RWPE2 (cell line): ENCODE measurements around the gene CARD9.

Experiments
- ATAC-seq: fragments of 200-7000 bp; cut with Tn5 transposase; 3 replicates; pipeline ENCODE4 v1.9.1; 2021; ENCODE audit warnings: low read depth
- DNase-seq: peaks from one replicate; pipeline ENCODE4 v3.0.0-alpha.2; 2020; ENCODE audit warnings: low spot score
- H3K27ac ChIP-seq: fragments of 450-650 bp; 2 replicates; pipeline ENCODE4 v1.5.1; 2017; ENCODE audit warnings: mild to moderate bottlenecking; ENCODE audit not compliant: poor library complexity, severe bottlenecking
- H3K27me3 ChIP-seq: fragments of 250-450 bp; sonication (Bioruptor Pico); 2 replicates; pipeline ENCODE4 v1.5.1; 2021; ENCODE audit warnings: mild to moderate bottlenecking, moderate library complexity; ENCODE audit not compliant: insufficient read depth, poor library complexity, severe bottlenecking
- H3K36me3 ChIP-seq: fragments of 250-450 bp; sonication (Bioruptor Pico); 2 replicates; pipeline ENCODE4 v1.5.1; 2020; ENCODE audit warnings: low read depth, mild to moderate bottlenecking, moderate library complexity
- H3K4me1 ChIP-seq: fragments of 250-450 bp; sonication (Bioruptor Pico); 2 replicates; pipeline ENCODE4 v1.5.1; 2021; ENCODE audit warnings: mild to moderate bottlenecking, moderate library complexity; ENCODE audit not compliant: insufficient read depth, poor library complexity, severe bottlenecking
- H3K4me3 ChIP-seq: fragments of 250-450 bp; sonication (Bioruptor Pico); 2 replicates; pipeline ENCODE4 v1.5.1; 2021; ENCODE audit warnings: mild to moderate bottlenecking, moderate library complexity; ENCODE audit not compliant: severe bottlenecking
- H3K9me3 ChIP-seq: fragments of 250-450 bp; sonication (Bioruptor Pico); 2 replicates; pipeline ENCODE4 v1.5.1; 2021; ENCODE audit warnings: mild to moderate bottlenecking, moderate library complexity; ENCODE audit not compliant: severe bottlenecking
- TF ChIP-seq, protein P1 (sequence below): fragments of 450-650 bp; IDR thresholded peaks from one replicate; pipeline ENCODE4 v1.5.1; 2017; ENCODE audit warnings: mild to moderate bottlenecking, moderate library complexity; ENCODE audit not compliant: poor library complexity, severe bottlenecking

The CARD9 gene

DNA sequence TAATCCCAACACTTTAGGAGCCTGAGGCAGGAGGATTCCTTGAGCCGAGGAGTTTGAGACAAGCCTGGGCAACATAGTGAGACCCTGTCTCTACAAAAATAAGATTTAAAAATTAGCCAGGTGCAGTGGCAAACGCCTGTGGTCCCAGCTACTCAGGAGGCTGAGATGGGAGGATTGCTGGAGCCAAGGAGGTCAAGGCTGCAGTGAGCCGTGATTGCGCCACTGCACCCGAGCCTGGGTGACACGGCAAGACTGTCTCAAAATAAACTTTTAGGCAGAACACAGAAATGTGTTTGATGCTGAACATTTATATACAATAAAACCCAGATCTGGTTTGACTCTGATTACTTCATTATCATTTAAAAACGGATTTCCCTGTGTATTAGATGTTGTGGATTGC is 32.0 kb upstream of the CARD9 start:
- ATAC-seq = no peak
- H3K4me3 ChIP-seq = no peak overlapping the region
- H3K27me3 ChIP-seq = no peaks in the 10 kb centered on the region
- H3K36me3 ChIP-seq = peaks cover 55% of the 10 kb centered on the region
- H3K9me3 ChIP-seq = no peaks in the 10 kb centered on the region
- H3K4me1 ChIP-seq = no peaks in the 10 kb centered on the region
- no peak overlapping the region for H3K27ac ChIP-seq
- TF ChIP-seq, protein P1, sequence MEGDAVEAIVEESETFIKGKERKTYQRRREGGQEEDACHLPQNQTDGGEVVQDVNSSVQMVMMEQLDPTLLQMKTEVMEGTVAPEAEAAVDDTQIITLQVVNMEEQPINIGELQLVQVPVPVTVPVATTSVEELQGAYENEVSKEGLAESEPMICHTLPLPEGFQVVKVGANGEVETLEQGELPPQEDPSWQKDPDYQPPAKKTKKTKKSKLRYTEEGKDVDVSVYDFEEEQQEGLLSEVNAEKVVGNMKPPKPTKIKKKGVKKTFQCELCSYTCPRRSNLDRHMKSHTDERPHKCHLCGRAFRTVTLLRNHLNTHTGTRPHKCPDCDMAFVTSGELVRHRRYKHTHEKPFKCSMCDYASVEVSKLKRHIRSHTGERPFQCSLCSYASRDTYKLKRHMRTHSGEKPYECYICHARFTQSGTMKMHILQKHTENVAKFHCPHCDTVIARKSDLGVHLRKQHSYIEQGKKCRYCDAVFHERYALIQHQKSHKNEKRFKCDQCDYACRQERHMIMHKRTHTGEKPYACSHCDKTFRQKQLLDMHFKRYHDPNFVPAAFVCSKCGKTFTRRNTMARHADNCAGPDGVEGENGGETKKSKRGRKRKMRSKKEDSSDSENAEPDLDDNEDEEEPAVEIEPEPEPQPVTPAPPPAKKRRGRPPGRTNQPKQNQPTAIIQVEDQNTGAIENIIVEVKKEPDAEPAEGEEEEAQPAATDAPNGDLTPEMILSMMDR = no peak
- DNase-seq = no peak

DNA sequence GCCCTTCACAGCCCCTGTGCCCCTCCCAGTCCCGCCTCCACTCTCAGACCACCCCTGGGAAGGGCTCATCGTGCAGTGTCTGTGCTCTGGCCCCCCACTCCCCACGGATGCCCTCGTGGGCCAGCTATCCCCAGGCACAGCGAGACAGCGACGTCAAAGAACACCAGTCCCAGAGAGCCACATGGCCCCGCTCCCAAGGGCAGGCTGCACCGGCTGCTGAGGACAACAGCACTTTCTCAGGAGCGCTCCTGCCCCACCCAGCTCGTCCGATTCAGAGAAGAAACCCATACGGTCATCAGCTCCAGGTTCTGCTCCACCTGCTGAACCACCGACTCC is 31.3 kb upstream of the CARD9 start:
- TF ChIP-seq, protein P1 = no peak
- no peaks in the 10 kb centered on the region for H3K4me1 ChIP-seq
- DNase-seq = peak; percentile 47
- H3K36me3 ChIP-seq = peaks cover 55% of the 10 kb centered on the region
- no peaks in the 10 kb centered on the region for H3K27me3 ChIP-seq
- H3K4me3 ChIP-seq = no peak overlapping the region
- no peak for ATAC-seq
- no peaks in the 10 kb centered on the region for H3K9me3 ChIP-seq
- no peak overlapping the region for H3K27ac ChIP-seq

DNA sequence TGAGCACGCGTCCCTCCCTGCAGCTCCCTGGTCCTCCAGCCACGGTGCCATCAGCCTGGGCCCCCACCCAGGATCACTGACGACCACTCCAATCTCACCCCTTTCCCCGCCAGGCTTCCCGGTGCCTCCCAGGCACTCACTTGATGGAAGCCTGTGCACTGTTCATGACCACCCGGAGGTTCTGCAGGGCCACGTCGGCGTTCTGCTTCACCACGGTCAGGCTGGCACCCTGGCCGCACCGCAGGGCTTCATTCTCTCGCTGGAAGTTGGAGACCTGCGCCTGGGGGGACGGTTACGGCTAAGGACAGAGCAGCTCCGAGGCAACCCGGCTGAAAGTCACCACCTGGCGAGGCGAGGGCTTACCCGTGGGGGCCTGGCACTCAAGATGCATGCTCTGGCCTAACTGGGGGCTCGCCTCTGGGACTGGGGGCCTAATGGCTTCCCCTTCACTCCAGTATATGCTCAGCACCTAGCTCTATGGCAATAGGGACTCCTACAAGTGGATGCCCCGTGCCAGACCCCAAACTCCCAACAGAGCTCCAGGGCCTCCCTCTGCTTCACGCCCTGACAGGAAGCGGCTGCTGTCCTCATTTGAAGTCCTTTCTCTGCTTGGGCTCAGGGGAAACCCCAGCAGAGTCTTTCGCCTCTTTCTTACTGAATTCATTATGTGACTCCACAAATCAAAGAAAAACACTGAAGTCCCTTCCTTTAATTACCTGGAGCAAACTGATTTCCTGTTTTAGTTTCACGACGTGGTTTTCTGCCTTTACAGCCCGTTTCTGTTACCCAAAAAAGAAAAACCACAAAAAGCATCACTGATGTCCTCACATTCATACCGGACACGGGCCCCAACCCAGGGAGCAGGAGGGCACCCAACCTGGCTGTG is 30.7 kb upstream of the CARD9 start:
- H3K4me3 ChIP-seq = no peak overlapping the region
- no peak for ATAC-seq
- H3K9me3 ChIP-seq = no peaks in the 10 kb centered on the region
- DNase-seq = peak; percentile 48
- TF ChIP-seq, protein P1 = no peak
- no peak overlapping the region for H3K27ac ChIP-seq
- peaks cover 55% of the 10 kb centered on the region for H3K36me3 ChIP-seq
- no peaks in the 10 kb centered on the region for H3K27me3 ChIP-seq
- H3K4me1 ChIP-seq = no peaks in the 10 kb centered on the region

DNA sequence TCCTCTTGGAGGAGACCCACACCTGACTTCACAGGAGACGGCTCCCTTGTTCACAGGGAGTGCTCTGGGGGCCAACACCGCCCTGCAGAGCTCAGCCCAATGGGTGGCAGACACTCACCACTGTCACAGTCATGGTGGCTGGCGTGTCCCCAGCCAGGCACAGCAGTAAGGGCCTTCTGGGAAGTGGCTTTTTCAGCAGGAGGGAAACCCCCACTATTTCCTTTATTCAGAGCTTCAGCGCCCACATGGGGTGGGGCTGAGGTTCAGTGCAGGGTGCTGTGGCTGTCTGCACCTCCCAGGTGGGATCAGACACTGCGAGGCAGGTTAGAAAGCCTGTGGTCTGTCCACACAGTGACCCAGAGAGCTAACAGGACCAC is 30.1 kb upstream of the CARD9 start:
- DNase-seq (no peak), ATAC-seq (no peak)
- H3K4me1 ChIP-seq = no peaks in the 10 kb centered on the region
- no peaks in the 10 kb centered on the region for H3K9me3 ChIP-seq
- H3K27ac ChIP-seq = no peak overlapping the region
- TF ChIP-seq, protein P1 = no peak
- H3K27me3 ChIP-seq = no peaks in the 10 kb centered on the region
- no peak overlapping the region for H3K4me3 ChIP-seq
- peaks cover 54% of the 10 kb centered on the region for H3K36me3 ChIP-seq

DNA sequence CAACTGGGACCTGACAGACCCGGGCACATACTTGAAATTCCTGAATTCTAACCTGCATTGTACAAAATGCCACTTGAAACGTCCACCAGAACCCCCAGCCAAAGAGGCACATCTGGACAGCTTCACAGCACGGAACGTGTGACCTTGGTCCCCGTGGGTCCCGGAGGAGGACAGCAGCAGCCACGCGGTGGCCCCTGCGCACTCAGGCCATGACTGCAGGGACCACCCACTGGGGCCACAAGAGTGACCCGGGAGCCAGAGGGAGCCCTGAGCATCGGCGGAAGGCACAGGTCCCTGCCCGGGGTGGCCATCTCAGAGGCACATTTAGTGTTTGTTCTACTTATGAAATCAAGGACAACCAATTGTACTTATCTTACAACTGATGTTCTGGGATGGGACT is 28.6 kb upstream of the CARD9 start:
- ATAC-seq (no peak), DNase-seq (no peak)
- H3K27ac ChIP-seq = no peak overlapping the region

More for the DNA sequence above, 28.6 kb upstream of the CARD9 start:
- Histone ChIP-seq H3K27me3 (no peaks in the 10 kb centered on the region), H3K4me1 (no peaks in the 10 kb centered on the region), H3K36me3 (peaks cover 52% of the 10 kb centered on the region), H3K4me3 (no peak overlapping the region), H3K9me3 (no peaks in the 10 kb centered on the region)
- TF ChIP-seq, protein P1 = no peak
